Measurements from ENCODE around the gene USP6NL. TPM values are rescaled to one million over a fixed set of nuclear protein-coding genes. Genes with fewer than 3 reads are reported as not detected.

The USP6NL gene
- total RNA-seq, 1 donor from 2014 or later: 29.6 TPM

GRCh38 chr10:11511321-11511720 is 100.1 kb downstream of the USP6NL start:
- H3K36me3 Mint-ChIP-seq: peaks cover 4% of the 10 kb centered on the region
- H3K4me1 Mint-ChIP-seq (ENCODE audit: unreplicated experiment): peaks cover 25% of the 10 kb centered on the region
- H3K27ac Mint-ChIP-seq: no peak overlapping the region
- H3K27me3 Mint-ChIP-seq: no peaks in the 10 kb centered on the region
- DNase-seq (ENCODE audit: extremely low spot score, unreplicated experiment): no peak
- H3K9me3 Mint-ChIP-seq: no peaks in the 10 kb centered on the region
- no peak overlapping the region for H3K4me3 Mint-ChIP-seq
- no peak for TF ChIP-seq CTCF (conservative IDR thresholded peaks at IDR 0.05)

- H3K27me3 Mint-ChIP-seq: no peaks in the 10 kb centered on the region
- no peak overlapping the region for H3K27ac Mint-ChIP-seq
- H3K4me3 Mint-ChIP-seq: no peak overlapping the region
- H3K36me3 Mint-ChIP-seq: peaks cover 4% of the 10 kb centered on the region
- TF ChIP-seq CTCF (conservative IDR thresholded peaks at IDR 0.05): no peak
- H3K9me3 Mint-ChIP-seq: no peaks in the 10 kb centered on the region
- no peak for DNase-seq (ENCODE audit: extremely low spot score, unreplicated experiment)
- peaks cover 29% of the 10 kb centered on the region for H3K4me1 Mint-ChIP-seq (ENCODE audit: unreplicated experiment)
These were observed 100.7 kb downstream of the USP6NL start for GRCh38 chr10:11510736-11511135.

- no peak for TF ChIP-seq CTCF (conservative IDR thresholded peaks at IDR 0.05)
- no peaks in the 10 kb centered on the region for H3K9me3 Mint-ChIP-seq
- H3K27ac Mint-ChIP-seq: no peak overlapping the region
- no peak overlapping the region for H3K4me3 Mint-ChIP-seq
- H3K27me3 Mint-ChIP-seq: no peaks in the 10 kb centered on the region
- H3K36me3 Mint-ChIP-seq: peaks cover 4% of the 10 kb centered on the region
- H3K4me1 Mint-ChIP-seq (ENCODE audit: unreplicated experiment): peaks cover 27% of the 10 kb centered on the region
- no peak for DNase-seq (ENCODE audit: extremely low spot score, unreplicated experiment)
These were observed 101.2 kb downstream of the USP6NL start for GRCh38 chr10:11510281-11510680.

- Mint-ChIP-seq H3K9me3 (no peaks in the 10 kb centered on the region), H3K27ac (no peak overlapping the region)
These were observed 102.4 kb downstream of the USP6NL start for GRCh38 chr10:11509036-11509435.

GRCh38 chr10:11506247-11506789 is 105.1 kb downstream of the USP6NL start:
- TF ChIP-seq CTCF (conservative IDR thresholded peaks at IDR 0.05): no peak
- Mint-ChIP-seq H3K36me3 (peaks cover 11% of the 10 kb centered on the region), H3K27me3 (no peaks in the 10 kb centered on the region), H3K27ac (no peak overlapping the region), H3K4me3 (no peak overlapping the region), H3K4me1 (ENCODE audit: unreplicated experiment) (peaks cover 12% of the 10 kb centered on the region), H3K9me3 (no peaks in the 10 kb centered on the region)
- no peak for DNase-seq (ENCODE audit: extremely low spot score, unreplicated experiment)

More at GRCh38 chr10:11509036-11509435, 102.4 kb downstream of the USP6NL start:
- DNase-seq (ENCODE audit: extremely low spot score, unreplicated experiment): no peak
- H3K4me1 Mint-ChIP-seq (ENCODE audit: unreplicated experiment): peaks cover 27% of the 10 kb centered on the region
- TF ChIP-seq CTCF (conservative IDR thresholded peaks at IDR 0.05): no peak
- peaks cover 7% of the 10 kb centered on the region for H3K36me3 Mint-ChIP-seq
- no peak overlapping the region for H3K4me3 Mint-ChIP-seq
- no peaks in the 10 kb centered on the region for H3K27me3 Mint-ChIP-seq

GRCh38 chr10:11505639-11506038 is 105.8 kb downstream of the USP6NL start:
- no peak for TF ChIP-seq CTCF (conservative IDR thresholded peaks at IDR 0.05)
- H3K36me3 Mint-ChIP-seq: peaks cover 11% of the 10 kb centered on the region
- no peaks in the 10 kb centered on the region for H3K9me3 Mint-ChIP-seq
- H3K27me3 Mint-ChIP-seq: no peaks in the 10 kb centered on the region
- no peak overlapping the region for H3K27ac Mint-ChIP-seq
- no peak for DNase-seq (ENCODE audit: extremely low spot score, unreplicated experiment)
- H3K4me3 Mint-ChIP-seq: no peak overlapping the region
- peaks cover 12% of the 10 kb centered on the region for H3K4me1 Mint-ChIP-seq (ENCODE audit: unreplicated experiment)

All from type B pancreatic cell (in vitro differentiated cells).